Spleen (tissue), 7 donors: Measurements from ENCODE around the gene METRNL.

Experiments
- CTCF ChIP-seq, 11 experiments: fragments of 200-600 bp in 7 of 11; fragments of 450-650 bp in 4 of 11; sonication (generic) in 4 of 11; IDR thresholded peaks in 8 of 11; conservative IDR thresholded peaks in 3 of 11; 1 replicate in 7 of 11; 2 replicates in 4 of 11; pipeline versions ENCODE4 v1.4.0 to v1.8.0; 2016 to 2021; ENCODE audit warnings: antibody characterized with exemption in 11 of 11, inconsistent platforms in 4 of 11, mild to moderate bottlenecking in 1 of 11
- POLR2A ChIP-seq, 3 donors: fragments of 450-650 bp; IDR thresholded peaks; one replicate each; pipeline ENCODE4 v1.5.1; 2017; ENCODE audit warnings: antibody characterized with exemption in 3 of 3, mild to moderate bottlenecking in 1 of 3
- POLR2AphosphoS5 ChIP-seq, 3 donors: sonication (generic); formaldehyde crosslinking; IDR thresholded peaks; one replicate each; pipeline ENCODE4 v1.5.1; 2017; ENCODE audit warnings: antibody characterized with exemption in 3 of 3
- donor health status: DM: no; HTN: no; CAD: no; lungs with moderate emphysema.
- donor health status: DM: no; HTN: no; CAD: no.
- donor health status: DM: no; HTN: no; CAD: no.

- TF ChIP-seq CTCF (IDR thresholded peaks at IDR 0.05 in 8 of 11, conservative IDR thresholded peaks at IDR 0.05 in 3 of 11): no peak
- TF ChIP-seq POLR2A (IDR thresholded peaks at IDR 0.05): no peak
- no peak for TF ChIP-seq POLR2AphosphoS5 (IDR thresholded peaks at IDR 0.05)
Observed at GRCh38 chr17:83105512-83105911, 26.1 kb downstream of the METRNL start.
